ENCODE data around the gene SLC25A23. TPM values are rescaled to one million over a fixed set of nuclear protein-coding genes. Genes with fewer than 3 reads are reported as not detected.

The SLC25A23 gene
- total and polyA plus RNA-seq, 9 of the 15 experiments (the other 6 are each of a cell fraction or from before 2014, with no cell fraction given) = 6.1 to 72.0 (median 26.6) TPM

DNA sequence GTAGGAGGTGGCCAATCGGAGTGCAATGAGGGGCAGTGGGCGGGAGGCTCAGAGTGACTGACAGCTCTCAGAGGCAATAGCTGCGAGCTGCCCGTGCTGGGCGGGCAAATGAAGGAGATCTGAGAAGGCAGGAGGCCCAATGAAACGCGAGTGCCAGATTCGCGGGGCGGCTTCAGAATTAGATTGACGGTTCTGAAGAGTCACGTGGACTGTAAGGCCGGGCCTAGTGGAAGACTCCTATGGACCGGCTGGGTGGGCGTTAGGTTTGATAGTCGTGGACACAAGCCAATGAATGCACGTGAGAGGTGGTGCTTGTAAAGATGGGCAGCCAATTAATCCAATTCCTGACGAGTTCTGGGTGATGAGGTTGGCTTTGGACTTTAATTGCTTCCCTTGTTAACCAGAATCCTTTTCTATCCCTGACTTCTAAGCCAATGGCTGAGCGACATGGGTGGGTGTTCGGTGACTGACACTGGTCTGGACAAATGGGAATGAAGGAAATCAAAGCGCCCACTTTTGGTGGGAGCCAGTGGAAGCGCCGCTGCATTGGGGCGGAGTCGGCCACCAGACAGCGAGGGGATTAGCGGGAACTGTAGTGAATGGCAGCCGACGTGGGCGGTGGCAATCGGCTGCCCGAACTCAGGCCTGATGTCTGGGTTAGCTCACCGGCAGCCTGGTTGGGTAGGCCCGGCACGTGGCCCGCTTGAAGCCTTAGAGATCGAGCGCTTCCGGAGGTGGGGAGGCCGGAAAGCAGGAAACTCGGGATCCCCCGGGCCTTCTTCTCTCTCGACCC lies 34.5 kb downstream of the SLC25A23 start (continued):
- no peak for TF ChIP-seq NCOA2 (IDR thresholded peaks at IDR 0.05; ENCODE audit: partially characterized antibody in 2 of 2)
- TF ChIP-seq NCOR1 (IDR thresholded peaks at IDR 0.05) = no peak
- TF ChIP-seq, protein P1, sequence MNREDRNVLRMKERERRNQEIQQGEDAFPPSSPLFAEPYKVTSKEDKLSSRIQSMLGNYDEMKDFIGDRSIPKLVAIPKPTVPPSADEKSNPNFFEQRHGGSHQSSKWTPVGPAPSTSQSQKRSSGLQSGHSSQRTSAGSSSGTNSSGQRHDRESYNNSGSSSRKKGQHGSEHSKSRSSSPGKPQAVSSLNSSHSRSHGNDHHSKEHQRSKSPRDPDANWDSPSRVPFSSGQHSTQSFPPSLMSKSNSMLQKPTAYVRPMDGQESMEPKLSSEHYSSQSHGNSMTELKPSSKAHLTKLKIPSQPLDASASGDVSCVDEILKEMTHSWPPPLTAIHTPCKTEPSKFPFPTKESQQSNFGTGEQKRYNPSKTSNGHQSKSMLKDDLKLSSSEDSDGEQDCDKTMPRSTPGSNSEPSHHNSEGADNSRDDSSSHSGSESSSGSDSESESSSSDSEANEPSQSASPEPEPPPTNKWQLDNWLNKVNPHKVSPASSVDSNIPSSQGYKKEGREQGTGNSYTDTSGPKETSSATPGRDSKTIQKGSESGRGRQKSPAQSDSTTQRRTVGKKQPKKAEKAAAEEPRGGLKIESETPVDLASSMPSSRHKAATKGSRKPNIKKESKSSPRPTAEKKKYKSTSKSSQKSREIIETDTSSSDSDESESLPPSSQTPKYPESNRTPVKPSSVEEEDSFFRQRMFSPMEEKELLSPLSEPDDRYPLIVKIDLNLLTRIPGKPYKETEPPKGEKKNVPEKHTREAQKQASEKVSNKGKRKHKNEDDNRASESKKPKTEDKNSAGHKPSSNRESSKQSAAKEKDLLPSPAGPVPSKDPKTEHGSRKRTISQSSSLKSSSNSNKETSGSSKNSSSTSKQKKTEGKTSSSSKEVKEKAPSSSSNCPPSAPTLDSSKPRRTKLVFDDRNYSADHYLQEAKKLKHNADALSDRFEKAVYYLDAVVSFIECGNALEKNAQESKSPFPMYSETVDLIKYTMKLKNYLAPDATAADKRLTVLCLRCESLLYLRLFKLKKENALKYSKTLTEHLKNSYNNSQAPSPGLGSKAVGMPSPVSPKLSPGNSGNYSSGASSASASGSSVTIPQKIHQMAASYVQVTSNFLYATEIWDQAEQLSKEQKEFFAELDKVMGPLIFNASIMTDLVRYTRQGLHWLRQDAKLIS (CRISPR knock-in tag; IDR thresholded peaks at IDR 0.05) = peak; percentile 91
- TF ChIP-seq STAT5B (CRISPR knock-in tag; IDR thresholded peaks at IDR 0.05) = no peak
- TF ChIP-seq XRCC4 (IDR thresholded peaks at IDR 0.05; ENCODE audit: extremely low read depth, insufficient read depth, insufficient read length) = no peak
- peak; percentile 57 for TF ChIP-seq KDM5B (IDR thresholded peaks at IDR 0.05; ENCODE audit: insufficient replicate concordance, low read depth, low read length)
- TF ChIP-seq, protein P2, sequence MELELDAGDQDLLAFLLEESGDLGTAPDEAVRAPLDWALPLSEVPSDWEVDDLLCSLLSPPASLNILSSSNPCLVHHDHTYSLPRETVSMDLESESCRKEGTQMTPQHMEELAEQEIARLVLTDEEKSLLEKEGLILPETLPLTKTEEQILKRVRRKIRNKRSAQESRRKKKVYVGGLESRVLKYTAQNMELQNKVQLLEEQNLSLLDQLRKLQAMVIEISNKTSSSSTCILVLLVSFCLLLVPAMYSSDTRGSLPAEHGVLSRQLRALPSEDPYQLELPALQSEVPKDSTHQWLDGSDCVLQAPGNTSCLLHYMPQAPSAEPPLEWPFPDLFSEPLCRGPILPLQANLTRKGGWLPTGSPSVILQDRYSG (tag; conservative IDR thresholded peaks at IDR 0.05; ENCODE audit: low read depth) = peak; percentile 95
- no peak for TF ChIP-seq NR2F6 (CRISPR knock-in tag; IDR thresholded peaks at IDR 0.05)
- peak; percentile 93 for TF ChIP-seq RBM25 (IDR thresholded peaks at IDR 0.05; ENCODE audit: low read depth, low read length, severe bottlenecking)
- no peak for TF ChIP-seq HDAC3 (IDR thresholded peaks at IDR 0.05; ENCODE audit: borderline replicate concordance, partially characterized antibody)
- TF ChIP-seq, protein P3, sequence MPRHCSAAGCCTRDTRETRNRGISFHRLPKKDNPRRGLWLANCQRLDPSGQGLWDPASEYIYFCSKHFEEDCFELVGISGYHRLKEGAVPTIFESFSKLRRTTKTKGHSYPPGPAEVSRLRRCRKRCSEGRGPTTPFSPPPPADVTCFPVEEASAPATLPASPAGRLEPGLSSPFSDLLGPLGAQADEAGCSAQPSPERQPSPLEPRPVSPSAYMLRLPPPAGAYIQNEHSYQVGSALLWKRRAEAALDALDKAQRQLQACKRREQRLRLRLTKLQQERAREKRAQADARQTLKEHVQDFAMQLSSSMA (CRISPR knock-in tag; IDR thresholded peaks at IDR 0.05) = no peak
- no peak for TF ChIP-seq SMARCC2 (IDR thresholded peaks at IDR 0.05; ENCODE audit: low read depth)
- TF ChIP-seq NBN (IDR thresholded peaks at IDR 0.05; ENCODE audit: low read depth) = no peak
- TF ChIP-seq, protein P4, sequence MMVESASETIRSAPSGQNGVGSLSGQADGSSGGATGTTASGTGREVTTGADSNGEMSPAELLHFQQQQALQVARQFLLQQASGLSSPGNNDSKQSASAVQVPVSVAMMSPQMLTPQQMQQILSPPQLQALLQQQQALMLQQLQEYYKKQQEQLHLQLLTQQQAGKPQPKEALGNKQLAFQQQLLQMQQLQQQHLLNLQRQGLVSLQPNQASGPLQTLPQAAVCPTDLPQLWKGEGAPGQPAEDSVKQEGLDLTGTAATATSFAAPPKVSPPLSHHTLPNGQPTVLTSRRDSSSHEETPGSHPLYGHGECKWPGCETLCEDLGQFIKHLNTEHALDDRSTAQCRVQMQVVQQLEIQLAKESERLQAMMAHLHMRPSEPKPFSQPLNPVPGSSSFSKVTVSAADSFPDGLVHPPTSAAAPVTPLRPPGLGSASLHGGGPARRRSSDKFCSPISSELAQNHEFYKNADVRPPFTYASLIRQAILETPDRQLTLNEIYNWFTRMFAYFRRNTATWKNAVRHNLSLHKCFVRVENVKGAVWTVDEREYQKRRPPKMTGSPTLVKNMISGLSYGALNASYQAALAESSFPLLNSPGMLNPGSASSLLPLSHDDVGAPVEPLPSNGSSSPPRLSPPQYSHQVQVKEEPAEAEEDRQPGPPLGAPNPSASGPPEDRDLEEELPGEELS (CRISPR knock-in tag; IDR thresholded peaks at IDR 0.05; ENCODE audit: borderline replicate concordance) = peak; percentile 99
- TF ChIP-seq ZNF444 (CRISPR knock-in tag; IDR thresholded peaks at IDR 0.05) = peak; percentile 45; the same call in 1 of the 2 replicates
- TF ChIP-seq SLC30A9 (CRISPR knock-in tag; IDR thresholded peaks at IDR 0.05) = no peak
- TF ChIP-seq ZFP30 (CRISPR knock-in tag; IDR thresholded peaks at IDR 0.05; ENCODE audit: borderline replicate concordance) = no peak
- TF ChIP-seq, protein P5, sequence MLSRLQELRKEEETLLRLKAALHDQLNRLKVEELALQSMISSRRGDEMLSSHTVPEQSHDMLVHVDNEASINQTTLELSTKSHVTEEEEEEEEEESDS (CRISPR knock-in tag; IDR thresholded peaks at IDR 0.05) = no peak
- no peak for TF ChIP-seq ZNF507 (tag; conservative IDR thresholded peaks at IDR 0.05)
- no peak for TF ChIP-seq GATA2 (CRISPR knock-in tag; IDR thresholded peaks at IDR 0.05)

Measured in K562 (cell line).